SK-N-SH treated with all-trans-retinoic acid at 6 μM for 48 hours (cell line): ENCODE measurements around the gene CFDP1.

Experiments used
- ARNTL ChIP-seq: fragments of 450-650 bp; formaldehyde crosslinking; IDR thresholded peaks from 2 replicates; pipeline ENCODE4 v1.5.0; 2020; ENCODE audit warnings: low read depth, mild to moderate bottlenecking, moderate library complexity, borderline replicate concordance
- CSDC2 ChIP-seq: fragments of 250-450 bp; sonication (Bioruptor Pico); IDR thresholded peaks from 2 replicates; pipeline ENCODE4 v1.5.0; 2020; ENCODE audit warnings: mild to moderate bottlenecking, moderate library complexity
- PPARA ChIP-seq: fragments of 250-450 bp; sonication (Bioruptor Pico); IDR thresholded peaks from 2 replicates; pipeline ENCODE4 v1.5.0; 2020; ENCODE audit warnings: mild to moderate bottlenecking, borderline replicate concordance
- RARB ChIP-seq: fragments of 250-450 bp; sonication (Bioruptor Pico); IDR thresholded peaks from 2 replicates; pipeline ENCODE4 v1.8.0; 2021; ENCODE audit warnings: mild to moderate bottlenecking, moderate library complexity
- SNAI2 ChIP-seq: fragments of 250-450 bp; sonication (Bioruptor Pico); IDR thresholded peaks from 2 replicates; pipeline ENCODE4 v1.5.0; 2020; ENCODE audit warnings: mild to moderate bottlenecking, moderate library complexity
- TOX ChIP-seq: fragments of 250-450 bp; sonication (Bioruptor Pico); IDR thresholded peaks from 2 replicates; pipeline ENCODE4 v1.8.0; 2021; ENCODE audit warnings: mild to moderate bottlenecking, moderate library complexity, borderline replicate concordance
- ZC3H10 ChIP-seq: fragments of 250-450 bp; sonication (Bioruptor Pico); IDR thresholded peaks from 2 replicates; pipeline ENCODE4 v1.5.1; 2021; ENCODE audit warnings: mild to moderate bottlenecking, moderate library complexity
- ZFP30 ChIP-seq: fragments of 450-650 bp; formaldehyde crosslinking; IDR thresholded peaks from 2 replicates; pipeline ENCODE4 v1.5.0; 2022; ENCODE audit warnings: mild to moderate bottlenecking, moderate library complexity
- TF ChIP-seq, protein P1 (sequence below): fragments of 250-450 bp; sonication (Bioruptor Pico); IDR thresholded peaks from 2 replicates; pipeline ENCODE4 v1.5.1; 2021; ENCODE audit warnings: mild to moderate bottlenecking, moderate library complexity
- TF ChIP-seq, protein P2 (sequence below): fragments of 250-450 bp; sonication (Bioruptor Pico); IDR thresholded peaks from 2 replicates; pipeline ENCODE4 v1.5.1; 2020; ENCODE audit warnings: low read depth, mild to moderate bottlenecking, moderate library complexity
- TF ChIP-seq, protein P3 (sequence below): fragments of 250-450 bp; sonication (Bioruptor Pico); IDR thresholded peaks from 2 replicates; pipeline ENCODE4 v1.5.0; 2020; ENCODE audit warnings: mild to moderate bottlenecking, moderate library complexity

DNA sequence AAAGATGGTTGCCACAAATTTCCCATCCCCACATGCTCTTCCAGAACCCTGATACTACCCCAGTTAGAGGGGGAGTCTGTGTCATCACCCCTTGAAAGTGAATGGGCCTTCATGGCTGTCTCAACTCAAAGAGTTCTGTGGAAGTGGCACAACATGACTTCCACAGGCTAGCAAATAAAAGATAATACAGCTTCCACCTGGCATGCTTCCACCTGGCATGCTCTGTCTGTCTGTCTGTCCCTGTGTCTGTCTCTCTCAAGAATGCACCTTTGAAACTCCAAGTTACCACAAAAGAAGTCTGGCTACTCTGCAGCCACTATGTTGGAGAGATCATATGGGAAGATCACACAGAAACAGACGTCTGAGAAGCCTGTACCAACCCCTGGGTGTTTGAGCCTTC lies 35.0 kb downstream of the CFDP1 start:
- TF ChIP-seq, protein P1, sequence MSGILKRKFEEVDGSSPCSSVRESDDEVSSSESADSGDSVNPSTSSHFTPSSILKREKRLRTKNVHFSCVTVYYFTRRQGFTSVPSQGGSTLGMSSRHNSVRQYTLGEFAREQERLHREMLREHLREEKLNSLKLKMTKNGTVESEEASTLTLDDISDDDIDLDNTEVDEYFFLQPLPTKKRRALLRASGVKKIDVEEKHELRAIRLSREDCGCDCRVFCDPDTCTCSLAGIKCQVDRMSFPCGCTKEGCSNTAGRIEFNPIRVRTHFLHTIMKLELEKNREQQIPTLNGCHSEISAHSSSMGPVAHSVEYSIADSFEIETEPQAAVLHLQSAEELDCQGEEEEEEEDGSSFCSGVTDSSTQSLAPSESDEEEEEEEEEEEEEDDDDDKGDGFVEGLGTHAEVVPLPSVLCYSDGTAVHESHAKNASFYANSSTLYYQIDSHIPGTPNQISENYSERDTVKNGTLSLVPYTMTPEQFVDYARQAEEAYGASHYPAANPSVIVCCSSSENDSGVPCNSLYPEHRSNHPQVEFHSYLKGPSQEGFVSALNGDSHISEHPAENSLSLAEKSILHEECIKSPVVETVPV, result no peak
- TF ChIP-seq ZFP30 (CRISPR knock-in tag) (no peak), TOX (CRISPR knock-in tag) (no peak), ZC3H10 (no peak), CSDC2 (CRISPR knock-in tag) (no peak), RARB (no peak), ARNTL (CRISPR knock-in tag) (no peak), PPARA (no peak), SNAI2 (CRISPR knock-in tag) (no peak)
- TF ChIP-seq, protein P2, sequence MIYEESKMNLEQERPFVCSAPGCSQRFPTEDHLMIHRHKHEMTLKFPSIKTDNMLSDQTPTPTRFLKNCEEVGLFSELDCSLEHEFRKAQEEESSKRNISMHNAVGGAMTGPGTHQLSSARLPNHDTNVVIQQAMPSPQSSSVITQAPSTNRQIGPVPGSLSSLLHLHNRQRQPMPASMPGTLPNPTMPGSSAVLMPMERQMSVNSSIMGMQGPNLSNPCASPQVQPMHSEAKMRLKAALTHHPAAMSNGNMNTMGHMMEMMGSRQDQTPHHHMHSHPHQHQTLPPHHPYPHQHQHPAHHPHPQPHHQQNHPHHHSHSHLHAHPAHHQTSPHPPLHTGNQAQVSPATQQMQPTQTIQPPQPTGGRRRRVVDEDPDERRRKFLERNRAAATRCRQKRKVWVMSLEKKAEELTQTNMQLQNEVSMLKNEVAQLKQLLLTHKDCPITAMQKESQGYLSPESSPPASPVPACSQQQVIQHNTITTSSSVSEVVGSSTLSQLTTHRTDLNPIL, result no peak
- TF ChIP-seq, protein P3, sequence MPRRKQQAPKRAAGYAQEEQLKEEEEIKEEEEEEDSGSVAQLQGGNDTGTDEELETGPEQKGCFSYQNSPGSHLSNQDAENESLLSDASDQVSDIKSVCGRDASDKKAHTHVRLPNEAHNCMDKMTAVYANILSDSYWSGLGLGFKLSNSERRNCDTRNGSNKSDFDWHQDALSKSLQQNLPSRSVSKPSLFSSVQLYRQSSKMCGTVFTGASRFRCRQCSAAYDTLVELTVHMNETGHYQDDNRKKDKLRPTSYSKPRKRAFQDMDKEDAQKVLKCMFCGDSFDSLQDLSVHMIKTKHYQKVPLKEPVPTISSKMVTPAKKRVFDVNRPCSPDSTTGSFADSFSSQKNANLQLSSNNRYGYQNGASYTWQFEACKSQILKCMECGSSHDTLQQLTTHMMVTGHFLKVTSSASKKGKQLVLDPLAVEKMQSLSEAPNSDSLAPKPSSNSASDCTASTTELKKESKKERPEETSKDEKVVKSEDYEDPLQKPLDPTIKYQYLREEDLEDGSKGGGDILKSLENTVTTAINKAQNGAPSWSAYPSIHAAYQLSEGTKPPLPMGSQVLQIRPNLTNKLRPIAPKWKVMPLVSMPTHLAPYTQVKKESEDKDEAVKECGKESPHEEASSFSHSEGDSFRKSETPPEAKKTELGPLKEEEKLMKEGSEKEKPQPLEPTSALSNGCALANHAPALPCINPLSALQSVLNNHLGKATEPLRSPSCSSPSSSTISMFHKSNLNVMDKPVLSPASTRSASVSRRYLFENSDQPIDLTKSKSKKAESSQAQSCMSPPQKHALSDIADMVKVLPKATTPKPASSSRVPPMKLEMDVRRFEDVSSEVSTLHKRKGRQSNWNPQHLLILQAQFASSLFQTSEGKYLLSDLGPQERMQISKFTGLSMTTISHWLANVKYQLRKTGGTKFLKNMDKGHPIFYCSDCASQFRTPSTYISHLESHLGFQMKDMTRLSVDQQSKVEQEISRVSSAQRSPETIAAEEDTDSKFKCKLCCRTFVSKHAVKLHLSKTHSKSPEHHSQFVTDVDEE (CRISPR knock-in tag), result no peak
